ENCODE results near the gene TDP1.

Gene TDP1

GRCh38 chr14:89990218-89990617, 34.5 kb downstream of the TDP1 start:
- no peaks in the 10 kb centered on the region for H3K9me3 ChIP-seq (ENCODE audit: insufficient read depth, low read length)
- H3K4me3 ChIP-seq (ENCODE audit: insufficient read length, low read depth) = no peak overlapping the region
- H3K36me3 ChIP-seq (ENCODE audit: insufficient read depth, insufficient read length, low read length) = peaks cover 73% of the 10 kb centered on the region
- no peak overlapping the region for H3K9ac ChIP-seq (ENCODE audit: insufficient read length, low read depth)
- no peak for DNase-seq (ENCODE audit: low read depth, low spot score)
- H3K27me3 ChIP-seq (ENCODE audit: insufficient read depth, insufficient read length) = no peaks in the 10 kb centered on the region
- no peak for TF ChIP-seq ZNF274 (IDR thresholded peaks at IDR 0.05; ENCODE audit: low read depth, low read length)
- TF ChIP-seq YY1 (IDR thresholded peaks at IDR 0.05; ENCODE audit: insufficient read depth, insufficient read length) = no peak
- no peak for TF ChIP-seq SUZ12 (IDR thresholded peaks at IDR 0.05; ENCODE audit: extremely low read depth, insufficient read depth, insufficient read length)
- peaks cover 5% of the 10 kb centered on the region for H3K4me1 ChIP-seq (ENCODE audit: insufficient read depth, insufficient read length)

- Histone ChIP-seq H3K4me1 (ENCODE audit: insufficient read depth, insufficient read length) (peaks cover 5% of the 10 kb centered on the region), H3K36me3 (ENCODE audit: insufficient read depth, insufficient read length, low read length) (peaks cover 72% of the 10 kb centered on the region), H3K9ac (ENCODE audit: insufficient read length, low read depth) (no peak overlapping the region), H3K27me3 (ENCODE audit: insufficient read depth, insufficient read length) (no peaks in the 10 kb centered on the region), H3K9me3 (ENCODE audit: insufficient read depth, low read length) (no peaks in the 10 kb centered on the region), H3K4me3 (ENCODE audit: insufficient read length, low read depth) (no peak overlapping the region)
- TF ChIP-seq ZNF274 (IDR thresholded peaks at IDR 0.05; ENCODE audit: low read depth, low read length) (no peak), YY1 (IDR thresholded peaks at IDR 0.05; ENCODE audit: insufficient read depth, insufficient read length) (no peak), SUZ12 (IDR thresholded peaks at IDR 0.05; ENCODE audit: extremely low read depth, insufficient read depth, insufficient read length) (no peak)
- no peak for DNase-seq (ENCODE audit: low read depth, low spot score)
These were observed 35.0 kb downstream of the TDP1 start for GRCh38 chr14:89990623-89991275.

- Histone ChIP-seq H3K36me3 (ENCODE audit: insufficient read depth, insufficient read length, low read length) (peaks cover 82% of the 10 kb centered on the region), H3K27me3 (ENCODE audit: insufficient read depth, insufficient read length) (no peaks in the 10 kb centered on the region), H3K4me1 (ENCODE audit: insufficient read depth, insufficient read length) (no peaks in the 10 kb centered on the region), H3K4me3 (ENCODE audit: insufficient read length, low read depth) (no peak overlapping the region), H3K9me3 (ENCODE audit: insufficient read depth, low read length) (no peaks in the 10 kb centered on the region), H3K9ac (ENCODE audit: insufficient read length, low read depth) (no peak overlapping the region)
- TF ChIP-seq ZNF274 (IDR thresholded peaks at IDR 0.05; ENCODE audit: low read depth, low read length) (no peak), SUZ12 (IDR thresholded peaks at IDR 0.05; ENCODE audit: extremely low read depth, insufficient read depth, insufficient read length) (no peak), YY1 (IDR thresholded peaks at IDR 0.05; ENCODE audit: insufficient read depth, insufficient read length) (no peak)
- DNase-seq (ENCODE audit: low read depth, low spot score) = no peak
These were observed 36.5 kb downstream of the TDP1 start for GRCh38 chr14:89992273-89992672.

- no peak for DNase-seq (ENCODE audit: low read depth, low spot score)
- H3K4me3 ChIP-seq (ENCODE audit: insufficient read length, low read depth) = no peak overlapping the region
- H3K9ac ChIP-seq (ENCODE audit: insufficient read length, low read depth) = no peak overlapping the region
- no peaks in the 10 kb centered on the region for H3K27me3 ChIP-seq (ENCODE audit: insufficient read depth, insufficient read length)
- no peaks in the 10 kb centered on the region for H3K9me3 ChIP-seq (ENCODE audit: insufficient read depth, low read length)
- no peak for TF ChIP-seq SUZ12 (IDR thresholded peaks at IDR 0.05; ENCODE audit: extremely low read depth, insufficient read depth, insufficient read length)
- no peak for TF ChIP-seq ZNF274 (IDR thresholded peaks at IDR 0.05; ENCODE audit: low read depth, low read length)
- TF ChIP-seq YY1 (IDR thresholded peaks at IDR 0.05; ENCODE audit: insufficient read depth, insufficient read length) = no peak
- peaks cover 79% of the 10 kb centered on the region for H3K36me3 ChIP-seq (ENCODE audit: insufficient read depth, insufficient read length, low read length)
- H3K4me1 ChIP-seq (ENCODE audit: insufficient read depth, insufficient read length) = no peaks in the 10 kb centered on the region
These were observed 41.2 kb downstream of the TDP1 start for GRCh38 chr14:89996963-89997362.

- Histone ChIP-seq H3K4me3 (ENCODE audit: insufficient read length, low read depth) (no peak overlapping the region), H3K36me3 (ENCODE audit: insufficient read depth, insufficient read length, low read length) (peaks cover 62% of the 10 kb centered on the region), H3K9ac (ENCODE audit: insufficient read length, low read depth) (no peak overlapping the region), H3K27me3 (ENCODE audit: insufficient read depth, insufficient read length) (no peaks in the 10 kb centered on the region), H3K4me1 (ENCODE audit: insufficient read depth, insufficient read length) (no peaks in the 10 kb centered on the region), H3K9me3 (ENCODE audit: insufficient read depth, low read length) (no peaks in the 10 kb centered on the region)
- TF ChIP-seq ZNF274 (IDR thresholded peaks at IDR 0.05; ENCODE audit: low read depth, low read length) = no peak
- TF ChIP-seq YY1 (IDR thresholded peaks at IDR 0.05; ENCODE audit: insufficient read depth, insufficient read length) = no peak
- no peak for TF ChIP-seq SUZ12 (IDR thresholded peaks at IDR 0.05; ENCODE audit: extremely low read depth, insufficient read depth, insufficient read length)
- no peak for DNase-seq (ENCODE audit: low read depth, low spot score)
These were observed 45.2 kb downstream of the TDP1 start for GRCh38 chr14:90000935-90001334.

GRCh38 chr14:90003526-90004307, 48.0 kb downstream of the TDP1 start:
- Histone ChIP-seq H3K4me3 (ENCODE audit: insufficient read length, low read depth) (no peak overlapping the region), H3K9ac (ENCODE audit: insufficient read length, low read depth) (no peak overlapping the region), H3K27me3 (ENCODE audit: insufficient read depth, insufficient read length) (no peaks in the 10 kb centered on the region), H3K36me3 (ENCODE audit: insufficient read depth, insufficient read length, low read length) (peaks cover 55% of the 10 kb centered on the region), H3K4me1 (ENCODE audit: insufficient read depth, insufficient read length) (no peaks in the 10 kb centered on the region), H3K9me3 (ENCODE audit: insufficient read depth, low read length) (no peaks in the 10 kb centered on the region)
- TF ChIP-seq SUZ12 (IDR thresholded peaks at IDR 0.05; ENCODE audit: extremely low read depth, insufficient read depth, insufficient read length) = no peak
- TF ChIP-seq YY1 (IDR thresholded peaks at IDR 0.05; ENCODE audit: insufficient read depth, insufficient read length) = no peak
- no peak for TF ChIP-seq ZNF274 (IDR thresholded peaks at IDR 0.05; ENCODE audit: low read depth, low read length)
- DNase-seq (ENCODE audit: low read depth, low spot score) = no peak

- Histone ChIP-seq H3K27me3 (ENCODE audit: insufficient read depth, insufficient read length) (no peaks in the 10 kb centered on the region), H3K4me3 (ENCODE audit: insufficient read length, low read depth) (no peak overlapping the region), H3K36me3 (ENCODE audit: insufficient read depth, insufficient read length, low read length) (peaks cover 53% of the 10 kb centered on the region), H3K9me3 (ENCODE audit: insufficient read depth, low read length) (peaks cover 6% of the 10 kb centered on the region; the same call in 1 of the 2 replicates), H3K4me1 (ENCODE audit: insufficient read depth, insufficient read length) (no peaks in the 10 kb centered on the region), H3K9ac (ENCODE audit: insufficient read length, low read depth) (no peak overlapping the region)
- no peak for TF ChIP-seq YY1 (IDR thresholded peaks at IDR 0.05; ENCODE audit: insufficient read depth, insufficient read length)
- DNase-seq (ENCODE audit: low read depth, low spot score) = no peak
These were observed 49.7 kb downstream of the TDP1 start for GRCh38 chr14:90005441-90005840.
